GM12892 (cell line): ENCODE data around the gene TLR10.

Experiments used
- POLR2A ChIP-seq: IDR thresholded peaks from 2 replicates; pipeline ENCODE4 v1.6.1; 2011; ENCODE audit warnings: low read depth, low read length, control low read depth
- POLR2AphosphoS5 ChIP-seq: IDR thresholded peaks from 2 replicates; pipeline ENCODE4 v1.6.1; 2011; ENCODE audit warnings: low read depth, low read length, control low read depth

- no peak for TF ChIP-seq POLR2AphosphoS5
- no peak for TF ChIP-seq POLR2A
Observed at GRCh38 chr4:38822748-38823303, 40.0 kb upstream of the TLR10 start.
